NCI-H524 treated with DMSO at 0.1 percent for 48 hours (cell line): ENCODE results near the gene SGCD.

Experiments used
- DNase-seq: peaks from one replicate; lab custom pipeline; 2025; lab: John Stamatoyannopoulos, UW

SGCD gene

GRCh38 chr5:156513123-156513815 lies 186.3 kb downstream of the SGCD start:
- DNase-seq, result no peak

DNA sequence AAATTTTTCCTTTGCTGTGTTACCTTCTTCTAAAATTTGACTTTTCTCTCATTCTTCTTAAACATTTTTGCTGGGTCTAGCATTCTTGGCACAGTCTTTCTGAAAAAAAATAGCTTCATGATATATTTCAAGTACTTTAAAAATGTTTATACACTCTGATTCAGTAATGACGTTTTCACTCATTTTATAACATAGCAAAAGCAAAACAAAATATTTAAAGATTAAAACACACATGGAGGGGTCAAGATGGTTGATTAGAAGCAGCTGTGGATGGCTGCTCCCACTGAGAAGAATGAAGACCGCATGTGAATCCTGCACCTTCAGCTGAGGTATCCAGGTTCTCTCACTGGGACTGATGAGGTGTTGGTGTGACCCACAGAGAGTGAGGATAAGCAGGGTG lies 188.2 kb downstream of the SGCD start:
- no peak for DNase-seq

DNA sequence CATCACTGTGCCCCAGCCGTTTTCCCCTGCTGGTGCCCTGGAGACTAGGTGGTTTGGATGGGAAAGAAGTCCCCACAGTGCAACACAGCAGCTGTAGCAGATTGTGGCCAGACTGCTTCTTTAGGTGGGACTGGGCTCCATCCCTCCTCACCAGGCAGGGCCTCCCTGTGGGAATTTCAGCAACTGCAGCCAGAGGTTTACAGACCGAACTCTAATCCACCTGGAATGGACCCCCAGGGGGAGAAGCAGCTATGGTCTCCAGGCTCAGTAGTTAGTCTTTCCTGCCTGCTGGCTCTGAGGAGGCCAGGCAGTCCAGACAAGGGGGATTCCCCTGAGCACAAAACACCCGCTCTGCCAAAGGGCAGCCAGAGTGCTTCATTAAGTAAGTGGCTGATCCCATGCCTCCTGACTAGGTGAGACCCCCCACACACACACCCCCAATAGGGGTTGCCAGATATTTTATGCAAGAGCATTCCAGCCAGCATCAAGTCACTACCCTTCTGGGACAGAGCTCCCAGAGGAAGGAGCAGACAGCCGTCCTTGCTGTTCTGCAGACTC lies 188.9 kb downstream of the SGCD start:
- DNase-seq, result no peak

GRCh38 chr5:156522651-156523529 lies 195.9 kb downstream of the SGCD start:
- DNase-seq, result no peak

GRCh38 chr5:156523607-156524006 lies 196.6 kb downstream of the SGCD start:
- DNase-seq, result no peak

- DNase-seq, result no peak
Measured at GRCh38 chr5:156526081-156526925, 199.3 kb downstream of the SGCD start.

DNA sequence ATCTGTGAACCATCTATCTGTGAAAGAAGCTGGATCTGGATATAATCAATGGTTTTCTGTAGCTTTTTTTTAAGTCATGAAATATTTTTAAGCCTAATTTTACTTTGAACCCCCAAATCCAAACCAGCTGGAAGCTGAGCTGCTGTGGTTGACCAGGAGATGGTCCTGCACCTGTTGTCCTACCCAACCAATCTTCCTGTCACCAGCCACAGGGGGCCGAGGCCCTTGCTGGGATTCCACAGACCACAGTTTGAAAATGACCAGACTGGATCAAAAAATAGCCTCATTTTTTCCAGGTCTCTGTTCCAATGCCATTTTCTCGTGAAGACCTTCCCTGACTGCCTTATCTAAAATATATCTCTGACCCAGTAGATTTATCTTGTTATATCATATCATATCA lies 200.6 kb downstream of the SGCD start:
- DNase-seq, result no peak

DNA sequence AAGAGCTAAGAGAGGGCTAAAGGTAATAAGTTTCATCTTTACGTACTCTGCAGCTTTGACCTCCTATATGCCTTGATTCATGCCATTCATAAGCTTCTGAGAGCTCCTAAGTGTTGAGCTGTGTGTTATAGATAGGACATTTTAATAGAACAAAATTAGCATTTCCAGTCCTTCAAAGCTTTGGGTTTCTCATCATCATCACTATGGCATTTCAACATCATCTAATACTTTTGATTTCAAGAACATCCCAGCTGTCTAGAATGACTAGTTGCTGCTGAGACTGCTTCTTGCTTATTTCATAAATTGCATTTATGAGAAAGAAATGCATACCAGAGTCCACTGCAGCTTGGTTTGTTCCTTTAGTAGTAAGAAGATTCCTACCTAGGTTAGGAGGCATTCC lies 201.7 kb downstream of the SGCD start:
- DNase-seq, result no peak

GRCh38 chr5:156529892-156530291 lies 202.9 kb downstream of the SGCD start:
- DNase-seq, result no peak

GRCh38 chr5:156531199-156531598 lies 204.2 kb downstream of the SGCD start:
- DNase-seq, result no peak

DNA sequence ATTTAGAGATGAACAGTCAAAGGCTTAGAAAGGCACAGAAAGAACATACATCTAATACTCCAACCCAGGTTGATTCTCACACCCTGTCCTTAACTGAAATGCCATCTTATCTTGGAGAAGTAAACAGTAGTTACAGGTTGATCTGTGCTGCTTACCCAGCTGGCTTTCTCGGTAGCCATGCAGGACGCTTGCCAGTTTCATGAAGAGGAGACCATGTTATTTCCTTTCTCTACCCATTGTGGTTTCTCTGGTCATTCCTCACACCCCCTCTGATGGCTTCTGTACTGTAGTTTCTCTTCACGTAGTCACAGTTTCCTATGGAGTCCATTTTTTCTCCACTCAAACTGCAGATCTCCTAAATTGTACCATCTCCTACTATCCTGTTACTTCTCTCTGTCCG lies 206.0 kb downstream of the SGCD start:
- DNase-seq, result no peak

- DNase-seq, result no peak
Measured at GRCh38 chr5:156534085-156534484, 207.1 kb downstream of the SGCD start.

- DNase-seq, result no peak
Measured at GRCh38 chr5:156534906-156535485, 208.0 kb downstream of the SGCD start.

- no peak for DNase-seq
Measured at GRCh38 chr5:156540491-156540890, 213.5 kb downstream of the SGCD start.

GRCh38 chr5:156541582-156541981 lies 214.6 kb downstream of the SGCD start:
- no peak for DNase-seq

DNA sequence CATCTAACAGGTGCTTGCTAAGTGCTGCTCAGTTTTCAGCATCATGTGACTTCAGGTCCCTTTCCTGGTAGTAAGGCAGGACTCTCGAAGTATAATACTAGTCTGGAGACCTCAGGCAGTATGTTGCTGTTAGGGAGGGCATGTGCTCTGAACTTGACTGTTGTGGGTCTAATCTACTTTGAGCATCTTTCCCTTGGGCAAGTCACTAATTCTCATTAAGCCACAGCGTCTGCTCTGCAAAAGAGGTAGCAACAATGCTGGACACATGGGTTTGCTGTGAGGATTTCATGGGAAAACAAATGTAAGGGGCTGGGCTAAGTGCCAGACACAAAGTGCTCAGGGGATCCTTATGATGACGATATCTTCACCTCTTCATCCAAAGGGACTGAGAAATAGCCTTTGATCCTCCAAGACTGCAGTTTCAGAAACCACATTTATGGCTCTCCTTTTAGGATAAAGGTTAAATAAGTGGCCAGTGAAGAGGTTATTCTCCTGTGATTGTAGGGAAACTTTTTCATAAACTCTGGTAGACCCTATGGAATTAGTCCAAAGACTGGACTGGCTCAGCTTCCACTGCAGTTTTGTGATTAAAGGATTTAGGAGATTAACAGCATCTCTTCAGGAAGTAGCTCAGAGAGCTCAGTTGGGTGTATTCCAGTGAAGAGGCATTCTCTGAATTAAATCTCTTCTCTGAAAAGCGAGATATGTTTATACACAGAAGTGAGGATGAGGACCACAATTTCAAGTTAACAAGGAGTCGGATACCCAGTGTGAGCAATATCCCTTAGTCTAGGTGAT lies 216.6 kb downstream of the SGCD start:
- peak; percentile 91 for DNase-seq

DNA sequence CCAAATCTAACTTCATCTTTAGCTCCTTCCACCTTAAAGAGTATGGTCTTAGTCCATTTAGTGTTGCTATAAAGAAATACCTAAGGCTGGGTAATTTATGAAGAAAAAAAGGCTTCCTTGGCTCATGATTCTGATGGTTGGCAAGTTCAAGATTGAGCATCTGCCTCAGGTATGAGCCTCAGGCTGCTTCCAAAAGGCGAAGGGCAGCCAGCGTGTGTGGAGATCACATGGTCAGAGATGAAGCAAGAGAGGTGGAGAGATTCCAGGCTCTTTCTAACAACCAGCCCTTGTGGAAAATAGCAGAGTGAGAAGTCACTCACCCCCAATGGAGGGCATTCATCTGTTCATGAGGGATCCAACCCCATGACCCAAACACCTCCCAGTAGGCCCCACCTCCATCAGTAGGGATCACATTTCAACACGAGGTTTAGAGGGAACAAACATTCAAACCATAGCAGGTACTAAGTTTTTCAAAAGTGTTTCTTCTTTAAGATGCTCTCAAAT lies 225.9 kb downstream of the SGCD start:
- no peak for DNase-seq

DNA sequence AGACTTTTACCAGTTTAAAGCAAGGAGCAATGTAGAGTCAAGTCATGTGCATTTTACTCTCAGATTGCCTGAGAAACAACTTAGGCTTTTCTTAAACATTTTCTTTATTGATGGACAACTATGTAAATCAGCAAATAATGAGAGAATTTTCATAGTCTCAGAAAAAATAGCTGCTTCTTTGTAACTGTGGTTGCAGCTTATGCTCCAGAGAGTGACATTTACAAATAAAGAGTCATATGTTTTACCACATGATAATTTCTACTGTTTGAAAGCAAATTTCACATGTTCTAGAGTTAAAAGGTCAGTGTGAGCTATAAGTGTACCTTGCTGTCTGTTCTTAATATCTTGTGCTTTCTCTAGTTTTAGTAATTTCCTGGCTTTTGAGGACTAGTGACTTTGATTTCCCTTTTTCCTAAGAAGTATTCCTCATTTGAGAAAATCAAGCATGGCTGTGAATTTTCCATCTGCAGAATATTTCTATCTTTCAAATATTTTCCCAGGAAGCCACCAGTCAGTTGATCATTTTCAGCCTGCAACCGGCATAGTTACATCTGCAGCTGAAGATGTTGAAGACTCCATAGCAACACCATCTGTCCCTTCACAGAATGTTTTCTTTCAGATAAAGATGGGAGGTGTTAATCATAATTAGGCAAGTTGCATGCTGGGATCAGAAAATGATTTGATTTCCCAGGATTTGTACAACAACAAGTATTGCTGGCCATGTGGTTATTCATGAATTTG lies 229.9 kb downstream of the SGCD start:
- DNase-seq, result peak; percentile 20

DNA sequence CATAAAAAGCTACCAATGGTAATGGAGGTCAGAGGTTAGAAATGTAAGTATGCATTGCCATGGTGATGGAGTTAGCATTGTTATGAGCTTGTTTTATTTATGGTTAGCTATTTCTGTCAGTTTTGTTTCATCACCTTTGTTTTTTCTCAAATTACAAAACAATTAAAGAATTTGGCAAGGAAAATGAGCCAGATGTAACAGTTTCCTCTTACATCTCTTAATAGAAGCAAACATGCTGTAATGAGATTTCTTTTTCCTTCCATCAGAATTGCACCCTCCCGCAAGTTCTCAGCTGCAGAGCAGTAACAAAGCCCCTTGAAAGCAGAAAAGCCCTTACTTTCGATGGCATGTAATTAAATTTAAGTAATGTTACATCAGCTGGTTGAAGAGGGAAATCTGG lies 233.0 kb downstream of the SGCD start:
- DNase-seq, result no peak

DNA sequence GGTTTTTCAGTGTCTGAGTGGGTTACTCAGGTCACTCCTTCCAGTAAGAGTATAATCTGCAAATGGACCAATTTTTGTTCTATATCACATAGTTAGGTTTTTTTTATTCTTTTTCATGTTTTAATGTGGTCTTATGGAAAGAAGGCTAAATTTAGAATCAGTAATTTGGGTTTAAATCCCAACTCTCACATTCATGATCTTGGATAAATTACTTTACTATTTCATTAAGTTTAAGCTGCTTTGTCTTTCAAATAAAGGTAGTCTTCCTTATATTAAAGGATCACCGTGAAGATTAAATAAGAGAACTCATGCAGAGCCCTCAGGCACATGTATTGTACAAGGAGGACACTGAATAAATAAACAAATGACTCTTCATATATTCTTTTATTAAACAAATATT lies 234.7 kb downstream of the SGCD start:
- no peak for DNase-seq
